Measurements from ENCODE around the gene NEU1.
"Not testable (repeated sequence)": the region's sequence is repeated elsewhere in the genome, so short reads cannot be mapped to it uniquely, and the experiment has no call there.

Gene NEU1

GRCh38 chr6:31871046-31871659 is 8.5 kb upstream of the NEU1 start:
- DNase-seq: peak; percentile 59

- DNase-seq: no peak
Observed at GRCh38 chr6:31870385-31870921, 7.8 kb upstream of the NEU1 start.

- DNase-seq: no peak
Observed at GRCh38 chr6:31869343-31869742, 6.7 kb upstream of the NEU1 start.

- DNase-seq: not testable (repeated sequence)
Observed at GRCh38 chr6:31868658-31868971, 6.0 kb upstream of the NEU1 start.

DNA sequence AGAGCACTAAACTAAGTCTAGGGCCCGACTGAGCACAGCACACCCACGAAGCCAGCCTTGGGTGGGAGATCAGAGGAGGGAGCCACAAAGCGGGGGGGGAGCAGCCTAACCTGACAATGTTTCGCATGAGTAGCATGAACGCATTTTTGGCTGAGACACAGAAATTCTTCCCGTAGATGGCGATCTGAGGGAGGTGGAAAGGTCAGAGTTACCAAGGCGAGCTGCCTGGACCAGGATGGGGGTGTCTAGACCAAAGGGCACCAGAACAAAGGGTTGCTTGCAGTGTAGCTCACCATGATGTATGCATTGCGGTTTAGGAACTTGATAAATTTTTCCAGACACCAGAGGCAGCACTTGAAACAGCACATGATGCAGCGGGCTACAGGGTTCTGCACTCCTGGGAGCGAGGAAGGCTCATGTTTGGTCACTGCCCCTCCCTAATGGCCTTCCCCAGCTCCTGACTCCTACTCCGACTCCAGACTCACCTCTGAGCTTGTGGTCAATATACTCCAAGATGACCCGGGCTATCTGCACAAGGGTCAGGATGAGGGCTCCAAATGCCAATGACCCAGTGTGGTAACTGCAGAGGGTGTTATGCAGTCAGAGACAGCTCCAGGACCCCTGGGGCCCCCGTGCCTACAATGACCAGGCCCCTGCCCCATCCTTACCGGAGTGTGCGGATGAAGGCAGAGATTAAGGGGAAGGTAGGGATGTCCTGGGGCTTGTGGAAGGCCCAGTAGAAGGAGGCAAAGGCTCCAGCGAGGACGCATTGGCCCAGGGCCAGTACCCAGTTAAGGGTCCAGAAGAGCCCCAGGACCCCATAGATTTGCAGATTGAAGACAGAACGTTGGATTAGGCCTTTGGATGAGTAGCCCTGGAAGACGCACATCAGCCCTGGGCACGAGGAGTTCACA is 2.8 kb upstream of the NEU1 start:
- DNase-seq: no peak

DNA sequence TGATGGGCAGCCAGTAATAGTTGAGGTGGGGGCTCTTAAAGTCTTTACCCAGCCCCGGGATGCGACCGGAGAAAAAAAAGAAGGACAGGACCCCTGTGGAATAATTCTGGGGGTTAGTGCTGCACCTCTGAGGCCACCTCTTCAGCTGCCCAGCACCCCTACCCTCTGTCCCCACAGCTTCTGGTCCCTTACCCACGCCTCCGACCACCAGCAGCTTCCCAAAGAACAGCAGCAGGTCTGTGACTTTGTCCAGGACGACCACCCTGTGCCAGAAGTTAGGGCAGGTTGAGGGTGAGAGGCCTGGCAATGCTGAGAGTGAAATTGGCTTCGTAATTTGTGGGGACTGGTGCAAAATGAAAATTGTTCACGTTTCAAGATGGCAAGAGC is 2.2 kb upstream of the NEU1 start:
- no peak for DNase-seq

GRCh38 chr6:31864123-31864562 is 1.5 kb upstream of the NEU1 start:
- not testable (repeated sequence) for DNase-seq

- DNase-seq: no peak
Observed at GRCh38 chr6:31861919-31862343, 690 bp downstream of the NEU1 start.

DNA sequence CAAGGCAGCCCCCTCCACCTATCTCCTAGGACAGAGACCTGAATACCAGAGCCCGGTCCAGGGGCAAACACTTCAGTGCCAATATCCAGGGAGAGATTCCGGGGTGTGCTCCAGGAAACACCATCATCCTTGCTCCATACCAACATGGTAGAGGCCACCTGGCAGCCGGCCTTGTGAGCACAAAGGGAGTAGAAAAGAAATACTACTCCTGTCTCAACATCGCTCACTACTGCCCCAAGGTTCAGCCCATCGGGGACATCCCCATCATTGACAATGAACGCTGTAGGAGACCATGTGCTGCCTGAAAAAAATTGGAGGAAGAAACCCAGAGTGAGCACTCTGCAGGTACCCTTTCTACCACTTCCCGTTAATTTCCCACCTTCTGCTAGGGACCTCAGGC is 1.5 kb downstream of the NEU1 start:
- no peak for DNase-seq

DNA sequence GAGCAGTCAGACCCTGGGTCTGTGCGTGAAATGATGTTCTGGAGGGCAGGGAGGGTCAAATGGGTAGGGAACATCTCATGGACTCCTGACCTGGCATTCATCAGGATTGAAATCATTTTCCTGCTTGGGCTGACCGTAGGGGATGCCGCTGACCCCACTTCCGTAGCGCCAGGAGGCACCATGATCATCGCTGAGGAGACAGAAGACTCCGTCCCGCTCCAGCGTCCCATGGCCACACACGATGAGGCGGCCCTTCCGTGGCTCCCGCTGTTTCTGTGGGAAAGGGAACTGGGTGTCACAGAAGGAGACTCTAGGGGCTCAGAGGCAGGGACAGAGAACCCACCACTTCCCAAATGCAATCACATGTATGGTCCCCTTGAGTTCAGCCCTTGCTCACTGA is 2.3 kb downstream of the NEU1 start:
- DNase-seq: no peak

- DNase-seq: no peak
Observed at GRCh38 chr6:31859923-31860322, 2.7 kb downstream of the NEU1 start.

GRCh38 chr6:31858707-31859106 is 3.9 kb downstream of the NEU1 start:
- no peak for DNase-seq

DNA sequence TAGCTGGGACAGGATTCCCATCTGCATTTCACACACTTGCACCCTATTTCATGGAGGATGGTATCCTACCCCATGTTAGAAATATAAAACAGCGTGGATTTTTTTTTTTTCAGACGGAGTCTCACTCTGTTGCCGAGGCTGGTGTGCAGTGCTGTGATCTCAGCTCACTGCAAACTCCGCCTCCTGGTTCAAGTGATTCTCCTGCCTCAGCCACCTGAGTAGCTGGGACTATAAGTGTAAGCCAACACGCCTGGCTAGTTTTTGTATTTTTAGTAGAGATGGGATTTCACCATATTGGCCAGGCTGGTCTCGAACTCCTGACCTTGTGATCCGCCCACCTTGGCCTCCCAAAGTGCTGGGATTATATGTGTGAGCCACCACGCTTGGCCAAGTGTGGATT is 4.8 kb downstream of the NEU1 start:
- not testable (repeated sequence) for DNase-seq

GRCh38 chr6:31851980-31852718 is 10.5 kb downstream of the NEU1 start:
- not testable (repeated sequence) for DNase-seq

DNA sequence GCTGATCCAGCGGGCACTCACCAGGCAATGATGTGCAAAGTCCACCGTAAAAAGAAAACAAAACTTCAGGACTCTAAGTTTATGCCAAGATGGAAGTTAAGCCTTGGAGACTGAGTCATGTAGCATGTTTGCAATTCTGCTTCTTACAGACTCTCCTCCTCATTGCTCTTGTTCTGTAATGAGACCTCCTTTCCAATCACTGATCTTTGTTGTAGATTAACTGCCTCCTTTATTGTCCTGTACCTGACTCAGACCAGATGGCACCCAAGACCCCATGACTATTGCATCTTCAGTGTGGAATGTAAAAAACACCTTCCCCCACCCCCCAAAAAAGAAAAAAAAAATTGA is 11.2 kb downstream of the NEU1 start:
- DNase-seq: no peak

DNA sequence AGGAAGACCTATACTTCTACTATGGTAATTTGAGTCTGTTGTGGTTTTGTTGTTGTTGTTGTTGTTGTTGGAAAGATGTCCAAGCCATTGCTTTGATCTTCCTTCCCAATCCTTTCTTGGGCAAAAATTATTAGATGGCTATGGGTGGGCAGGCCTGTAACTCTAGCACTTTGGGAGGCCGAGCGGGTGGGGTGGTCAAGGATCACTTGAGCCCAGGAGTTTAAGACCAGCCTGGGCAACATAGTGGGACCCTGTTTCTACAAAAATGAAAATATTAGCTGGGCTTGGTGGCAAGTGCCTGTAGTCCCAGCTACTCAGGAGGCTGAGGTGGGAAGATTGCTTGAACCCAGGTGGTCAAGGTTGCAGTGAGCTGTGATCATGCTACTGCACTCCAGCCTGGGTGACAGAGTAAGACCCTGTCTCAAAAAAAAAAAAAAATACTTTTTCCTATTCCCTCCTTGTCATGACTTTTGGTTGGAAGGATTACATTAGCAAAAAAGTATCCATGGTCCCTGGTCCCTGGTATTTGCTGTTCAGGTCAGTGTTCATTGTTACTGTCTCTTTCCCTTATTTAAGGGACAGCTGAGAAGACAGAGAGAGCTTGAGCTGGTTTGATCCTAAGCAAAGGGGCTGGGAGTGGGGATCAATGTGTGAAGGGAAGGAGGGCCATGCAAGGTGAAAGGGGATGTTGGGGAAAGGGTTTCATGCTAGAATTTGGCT is 11.7 kb downstream of the NEU1 start:
- DNase-seq: no peak

GRCh38 chr6:31847276-31847978 is 15.2 kb downstream of the NEU1 start:
- DNase-seq: no peak

DNA sequence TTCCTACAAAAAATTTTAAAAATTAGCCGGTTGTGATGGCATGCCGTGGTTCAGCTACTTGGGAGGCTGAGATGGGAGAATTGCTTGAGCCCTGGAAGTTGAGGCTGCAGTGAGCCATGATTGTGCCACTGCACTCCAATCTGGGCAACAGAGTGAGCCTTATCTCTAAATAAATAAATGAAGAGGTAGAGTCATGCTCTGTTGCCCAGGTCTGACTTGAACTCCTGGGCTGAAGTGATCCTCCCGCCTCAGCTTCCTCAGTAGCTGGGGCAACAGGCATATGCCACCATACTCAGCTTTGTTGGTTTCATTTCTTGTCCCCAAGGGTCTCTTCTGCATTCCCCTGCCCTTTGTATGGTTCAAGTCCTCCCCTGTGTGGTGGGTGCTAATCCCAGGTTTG is 18.1 kb downstream of the NEU1 start:
- DNase-seq: no peak

- DNase-seq: no peak
Observed at GRCh38 chr6:31842053-31842452, 20.6 kb downstream of the NEU1 start.

DNA sequence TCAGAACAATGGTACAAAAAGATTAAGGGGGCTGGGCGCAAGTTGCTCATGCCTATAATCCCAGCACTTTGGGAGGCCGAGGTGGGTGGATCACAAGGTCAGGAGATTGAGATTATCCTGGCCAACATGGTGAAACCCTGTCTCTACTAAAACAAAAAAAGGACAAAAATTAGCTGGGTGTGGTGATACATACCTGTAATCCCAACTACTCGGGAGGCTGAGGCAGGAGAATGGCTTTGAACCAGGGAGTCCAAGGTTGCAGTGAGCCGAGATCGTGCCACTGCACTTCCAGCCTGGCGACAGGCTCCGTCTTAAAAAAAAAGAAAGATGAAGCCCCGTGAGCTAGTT is 22.9 kb downstream of the NEU1 start:
- not testable (repeated sequence) for DNase-seq

- no peak for DNase-seq
Observed at GRCh38 chr6:31838968-31839367, 23.7 kb downstream of the NEU1 start.

- DNase-seq: not testable (repeated sequence)
Observed at GRCh38 chr6:31838114-31838553, 24.5 kb downstream of the NEU1 start.

Data from fibroblast of skin of back (primary cell).